Measurements from ENCODE around the gene YIPF2. TPM values are rescaled to one million over a fixed set of nuclear protein-coding genes. Genes with fewer than 3 reads are reported as not detected.

The YIPF2 gene
- total and polyA plus RNA-seq, 9 donors = 23.2 to 37.4 (median 32.2) TPM

DNA sequence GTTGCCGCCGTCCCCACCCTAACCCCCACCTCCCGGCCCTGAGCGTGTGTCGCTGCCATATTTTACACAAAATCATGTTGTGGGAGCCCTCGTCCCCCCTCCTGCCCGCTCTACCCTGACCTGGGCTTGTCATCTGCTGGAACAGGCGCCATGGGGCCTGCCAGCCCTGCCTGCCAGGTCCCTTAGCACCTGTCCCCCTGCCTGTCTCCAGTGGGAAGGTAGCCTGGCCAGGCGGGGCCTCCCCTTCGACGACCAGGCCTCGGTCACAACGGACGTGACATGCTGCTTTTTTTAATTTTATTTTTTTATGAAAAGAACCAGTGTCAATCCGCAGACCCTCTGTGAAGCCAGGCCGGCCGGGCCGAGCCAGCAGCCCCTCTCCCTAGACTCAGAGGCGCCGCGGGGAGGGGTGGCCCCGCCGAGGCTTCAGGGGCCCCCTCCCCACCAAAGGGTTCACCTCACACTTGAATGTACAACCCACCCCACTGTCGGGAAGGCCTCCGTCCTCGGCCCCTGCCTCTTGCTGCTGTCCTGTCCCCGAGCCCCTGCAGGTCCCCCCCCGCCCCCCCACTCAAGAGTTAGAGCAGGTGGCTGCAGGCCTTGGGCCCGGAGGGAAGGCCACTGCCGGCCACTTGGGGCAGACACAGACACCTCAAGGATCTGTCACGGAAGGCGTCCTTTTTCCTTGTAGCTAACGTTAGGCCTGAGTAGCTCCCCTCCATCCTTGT is 6.4 kb downstream of the YIPF2 start:
- WGBS (ENCODE audit: insufficient coverage) = 65% methylated on average over 18 of the region's 33 CpGs
- Histone ChIP-seq H3K4me3 (ENCODE audit: low read length) (no peak overlapping the region), H3K9me3 (replicated peaks; ENCODE audit: control insufficient read depth, low read depth, low read length) (no peaks in the 10 kb centered on the region), H3K27me3 (ENCODE audit: control insufficient read depth, insufficient read depth, low read length) (no peaks in the 10 kb centered on the region), H3K36me3 (ENCODE audit: control insufficient read depth, insufficient read depth, low read length) (peaks cover 82% of the 10 kb centered on the region), H3K27ac (ENCODE audit: low read length) (no peak overlapping the region), H3K4me1 (ENCODE audit: control insufficient read depth, insufficient read depth, low read length) (no peaks in the 10 kb centered on the region)
- peak; percentile 15 for DNase-seq

DNA sequence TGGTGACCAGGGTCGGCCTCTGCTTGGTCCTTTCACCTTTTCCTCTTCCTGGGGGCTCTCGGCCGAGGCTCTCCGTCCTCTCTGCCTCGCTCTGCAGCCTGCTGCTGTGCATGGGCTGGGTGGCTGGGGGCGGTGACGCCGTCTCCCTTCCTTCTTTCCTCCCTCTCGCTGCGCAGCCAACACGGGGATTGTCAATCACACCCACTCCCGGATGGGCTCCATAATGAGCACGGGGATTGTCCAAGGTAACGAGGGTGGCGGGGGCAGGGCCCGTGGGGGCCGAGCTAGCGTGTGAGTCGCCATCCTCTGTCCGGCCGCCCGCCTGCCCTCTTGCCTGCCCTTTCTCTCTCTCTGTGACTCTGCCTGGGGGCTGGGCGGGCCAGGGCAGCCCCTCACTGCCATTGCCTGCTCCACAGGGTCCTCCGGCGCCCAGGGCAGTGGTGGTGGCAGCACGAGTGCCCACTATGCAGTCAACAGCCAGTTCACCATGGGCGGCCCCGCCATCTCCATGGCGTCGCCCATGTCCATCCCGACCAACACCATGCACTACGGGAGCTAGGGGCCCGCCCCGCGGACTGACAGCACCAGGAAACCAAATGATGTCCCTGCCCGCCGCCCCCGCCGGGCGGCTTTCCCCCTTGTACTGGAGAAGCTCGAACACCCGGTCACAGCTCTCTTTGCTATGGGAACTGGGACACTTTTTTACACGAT is 7.1 kb downstream of the YIPF2 start:
- Histone ChIP-seq H3K27me3 (ENCODE audit: control insufficient read depth, insufficient read depth, low read length) (no peaks in the 10 kb centered on the region), H3K36me3 (ENCODE audit: control insufficient read depth, insufficient read depth, low read length) (peaks cover 89% of the 10 kb centered on the region), H3K4me3 (ENCODE audit: low read length) (no peak overlapping the region), H3K4me1 (ENCODE audit: control insufficient read depth, insufficient read depth, low read length) (peaks cover under 1% of the 10 kb centered on the region), H3K9me3 (replicated peaks; ENCODE audit: control insufficient read depth, low read depth, low read length) (no peaks in the 10 kb centered on the region), H3K27ac (ENCODE audit: low read length) (no peak overlapping the region)
- 79% methylated on average over 40 of the region's 43 CpGs for WGBS (ENCODE audit: insufficient coverage)
- DNase-seq = peak; percentile 23

DNA sequence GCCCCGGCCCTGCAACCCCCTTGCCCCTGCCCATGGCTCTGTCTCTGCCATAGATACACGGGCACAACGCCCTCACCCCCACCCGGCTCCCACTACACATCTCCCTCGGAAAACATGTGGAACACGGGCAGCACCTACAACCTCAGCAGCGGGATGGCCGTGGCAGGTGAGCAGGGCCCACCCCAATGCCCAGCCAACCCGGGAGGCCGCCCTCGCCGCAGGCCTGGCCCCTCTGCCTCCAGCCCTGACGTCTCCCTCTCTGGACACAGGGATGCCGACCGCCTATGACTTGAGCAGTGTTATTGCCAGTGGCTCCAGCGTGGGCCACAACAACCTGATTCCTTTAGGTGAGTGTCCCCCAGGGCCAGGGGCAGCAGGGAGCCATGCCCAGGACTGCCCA is 7.7 kb downstream of the YIPF2 start:
- H3K36me3 ChIP-seq (ENCODE audit: control insufficient read depth, insufficient read depth, low read length) = peaks cover 95% of the 10 kb centered on the region
- DNase-seq = peak; percentile 13
- H3K27ac ChIP-seq (ENCODE audit: low read length) = no peak overlapping the region
- H3K9me3 ChIP-seq (replicated peaks; ENCODE audit: control insufficient read depth, low read depth, low read length) = no peaks in the 10 kb centered on the region
- no peak overlapping the region for H3K4me3 ChIP-seq (ENCODE audit: low read length)
- H3K27me3 ChIP-seq (ENCODE audit: control insufficient read depth, insufficient read depth, low read length) = no peaks in the 10 kb centered on the region
- 79% methylated on average over 16 of the region's 16 CpGs for WGBS (ENCODE audit: insufficient coverage)
- peaks cover 6% of the 10 kb centered on the region for H3K4me1 ChIP-seq (ENCODE audit: control insufficient read depth, insufficient read depth, low read length)

DNA sequence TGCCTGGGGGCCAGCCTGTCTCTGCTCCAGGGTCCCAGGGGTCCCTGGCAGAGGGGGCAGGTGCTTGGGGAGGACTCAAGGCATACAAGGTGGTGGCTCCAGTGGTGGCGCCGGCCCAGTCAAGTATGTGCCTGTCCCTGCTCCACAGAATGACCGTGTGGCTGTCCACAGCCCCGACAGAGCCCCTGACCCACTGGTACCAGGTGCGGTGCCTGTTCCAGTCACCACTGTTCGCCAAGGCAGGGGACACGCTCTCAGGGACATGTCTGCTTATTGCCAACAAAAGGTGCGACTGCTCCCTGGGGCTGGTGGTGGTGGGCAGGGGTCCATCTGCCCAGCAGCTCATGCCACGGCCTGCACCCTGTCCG is 8.2 kb downstream of the YIPF2 start:
- H3K27ac ChIP-seq (ENCODE audit: low read length) = no peak overlapping the region
- H3K27me3 ChIP-seq (ENCODE audit: control insufficient read depth, insufficient read depth, low read length) = no peaks in the 10 kb centered on the region
- WGBS (ENCODE audit: insufficient coverage) = 86% methylated on average over 10 of the region's 10 CpGs
- H3K4me1 ChIP-seq (ENCODE audit: control insufficient read depth, insufficient read depth, low read length) = peaks cover 11% of the 10 kb centered on the region
- DNase-seq = peak; percentile 22
- no peaks in the 10 kb centered on the region for H3K9me3 ChIP-seq (replicated peaks; ENCODE audit: control insufficient read depth, low read depth, low read length)
- peaks cover 92% of the 10 kb centered on the region for H3K36me3 ChIP-seq (ENCODE audit: control insufficient read depth, insufficient read depth, low read length)
- no peak overlapping the region for H3K4me3 ChIP-seq (ENCODE audit: low read length)

DNA sequence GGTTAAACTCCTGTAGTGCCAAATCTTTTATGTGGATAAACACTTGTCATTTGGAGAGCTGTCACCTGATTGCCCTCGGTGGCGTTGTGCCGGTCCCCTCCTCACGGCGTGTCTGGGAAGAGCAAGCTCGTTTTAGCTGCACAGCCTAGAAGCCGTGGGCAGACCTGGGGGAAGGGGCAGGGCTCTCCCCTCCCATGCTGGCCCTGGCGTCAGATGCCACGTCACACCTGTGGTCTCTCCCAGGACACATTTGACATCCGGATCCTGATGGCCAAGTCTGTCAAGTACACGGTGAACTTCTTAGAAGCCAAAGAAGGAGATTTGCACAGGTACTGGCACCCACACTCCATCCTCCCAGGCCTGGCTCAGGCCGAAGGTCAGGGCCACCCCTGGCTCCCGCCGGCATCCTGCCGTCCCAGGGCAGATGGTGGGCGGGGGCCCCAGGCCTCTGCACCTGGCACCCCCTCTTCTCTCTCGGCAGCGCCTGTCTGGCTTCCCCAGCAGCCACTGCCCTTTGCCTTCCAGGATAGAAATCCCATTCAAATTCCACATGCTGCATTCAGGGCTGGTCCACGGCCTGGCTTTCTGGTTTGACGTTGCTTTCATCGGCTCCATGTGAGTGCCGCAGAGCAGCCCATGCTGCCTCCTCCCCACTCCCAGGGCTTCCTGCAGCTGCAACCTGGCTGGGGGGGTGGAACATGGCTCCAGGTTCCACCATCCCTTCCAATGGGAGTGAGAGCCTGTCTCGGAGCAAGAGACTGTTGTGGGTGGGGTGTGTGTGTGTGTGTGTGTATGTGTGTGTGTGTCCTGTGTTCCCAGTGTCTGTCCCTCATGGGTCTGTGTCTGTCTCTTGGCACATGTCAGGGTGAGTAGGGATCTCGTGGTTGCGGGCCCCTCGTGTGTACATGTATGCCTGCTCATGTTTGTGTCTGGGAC is 8.8 kb downstream of the YIPF2 start:
- Histone ChIP-seq H3K4me1 (ENCODE audit: control insufficient read depth, insufficient read depth, low read length) (peaks cover 18% of the 10 kb centered on the region), H3K27ac (ENCODE audit: low read length) (no peak overlapping the region), H3K4me3 (ENCODE audit: low read length) (no peak overlapping the region), H3K9me3 (replicated peaks; ENCODE audit: control insufficient read depth, low read depth, low read length) (no peaks in the 10 kb centered on the region), H3K36me3 (ENCODE audit: control insufficient read depth, insufficient read depth, low read length) (peaks cover 89% of the 10 kb centered on the region), H3K27me3 (ENCODE audit: control insufficient read depth, insufficient read depth, low read length) (no peaks in the 10 kb centered on the region)
- WGBS (ENCODE audit: insufficient coverage) = 83% methylated on average over 17 of the region's 26 CpGs
- no peak for DNase-seq

DNA sequence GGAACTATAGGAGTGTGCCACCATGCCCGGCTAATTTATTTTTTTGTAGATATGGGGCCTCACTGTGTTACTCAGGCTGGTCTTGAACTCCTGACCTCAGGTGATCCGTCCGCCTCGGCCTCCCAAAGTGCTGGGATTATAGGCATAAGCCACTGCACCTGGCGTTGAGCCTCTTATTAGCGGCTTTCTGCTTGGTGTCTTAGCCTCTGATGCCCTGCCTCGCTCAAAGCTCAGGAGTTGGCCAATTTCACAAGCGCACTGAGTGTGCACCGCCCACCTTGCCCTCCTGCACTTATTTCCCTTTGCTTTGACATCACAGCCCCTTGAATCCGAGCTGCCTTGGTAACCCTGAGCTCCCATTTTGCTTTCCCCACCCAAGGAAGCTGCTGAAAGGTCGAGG is 10.1 kb downstream of the YIPF2 start:
- no peak overlapping the region for H3K4me3 ChIP-seq (ENCODE audit: low read length)
- no peak for DNase-seq
- no peaks in the 10 kb centered on the region for H3K9me3 ChIP-seq (replicated peaks; ENCODE audit: control insufficient read depth, low read depth, low read length)
- 84% methylated on average over 10 of the region's 11 CpGs for WGBS (ENCODE audit: insufficient coverage)
- no peaks in the 10 kb centered on the region for H3K27me3 ChIP-seq (ENCODE audit: control insufficient read depth, insufficient read depth, low read length)
- peaks cover 85% of the 10 kb centered on the region for H3K36me3 ChIP-seq (ENCODE audit: control insufficient read depth, insufficient read depth, low read length)
- H3K4me1 ChIP-seq (ENCODE audit: control insufficient read depth, insufficient read depth, low read length) = peaks cover 23% of the 10 kb centered on the region
- H3K27ac ChIP-seq (ENCODE audit: low read length) = no peak overlapping the region

DNA sequence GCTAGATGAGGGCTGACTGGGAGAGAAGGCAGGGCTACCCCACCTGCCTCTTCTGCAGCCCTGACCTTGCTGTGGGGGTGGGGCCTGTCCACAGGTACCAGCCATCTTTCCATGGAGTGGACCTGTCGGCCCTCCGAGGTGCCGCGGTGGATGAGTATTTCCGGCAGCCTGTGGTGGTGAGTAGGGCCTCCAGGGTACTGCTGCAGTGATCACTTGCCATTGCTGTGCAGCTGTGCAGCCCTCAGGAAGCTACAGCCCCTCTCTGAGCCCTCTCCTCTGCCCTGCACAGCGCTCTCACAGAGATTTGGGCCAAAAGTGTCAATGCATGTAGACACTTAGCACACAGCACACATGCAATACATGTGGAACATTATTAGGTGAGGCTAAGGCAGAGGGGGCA is 11.8 kb downstream of the YIPF2 start:
- Histone ChIP-seq H3K27ac (ENCODE audit: low read length) (no peak overlapping the region), H3K4me1 (ENCODE audit: control insufficient read depth, insufficient read depth, low read length) (peaks cover 26% of the 10 kb centered on the region), H3K4me3 (ENCODE audit: low read length) (no peak overlapping the region), H3K36me3 (ENCODE audit: control insufficient read depth, insufficient read depth, low read length) (peaks cover 85% of the 10 kb centered on the region), H3K9me3 (replicated peaks; ENCODE audit: control insufficient read depth, low read depth, low read length) (no peaks in the 10 kb centered on the region), H3K27me3 (ENCODE audit: control insufficient read depth, insufficient read depth, low read length) (no peaks in the 10 kb centered on the region)
- 100% methylated on average over 1 of the region's 6 CpGs for WGBS (ENCODE audit: insufficient coverage)
- DNase-seq = no peak

DNA sequence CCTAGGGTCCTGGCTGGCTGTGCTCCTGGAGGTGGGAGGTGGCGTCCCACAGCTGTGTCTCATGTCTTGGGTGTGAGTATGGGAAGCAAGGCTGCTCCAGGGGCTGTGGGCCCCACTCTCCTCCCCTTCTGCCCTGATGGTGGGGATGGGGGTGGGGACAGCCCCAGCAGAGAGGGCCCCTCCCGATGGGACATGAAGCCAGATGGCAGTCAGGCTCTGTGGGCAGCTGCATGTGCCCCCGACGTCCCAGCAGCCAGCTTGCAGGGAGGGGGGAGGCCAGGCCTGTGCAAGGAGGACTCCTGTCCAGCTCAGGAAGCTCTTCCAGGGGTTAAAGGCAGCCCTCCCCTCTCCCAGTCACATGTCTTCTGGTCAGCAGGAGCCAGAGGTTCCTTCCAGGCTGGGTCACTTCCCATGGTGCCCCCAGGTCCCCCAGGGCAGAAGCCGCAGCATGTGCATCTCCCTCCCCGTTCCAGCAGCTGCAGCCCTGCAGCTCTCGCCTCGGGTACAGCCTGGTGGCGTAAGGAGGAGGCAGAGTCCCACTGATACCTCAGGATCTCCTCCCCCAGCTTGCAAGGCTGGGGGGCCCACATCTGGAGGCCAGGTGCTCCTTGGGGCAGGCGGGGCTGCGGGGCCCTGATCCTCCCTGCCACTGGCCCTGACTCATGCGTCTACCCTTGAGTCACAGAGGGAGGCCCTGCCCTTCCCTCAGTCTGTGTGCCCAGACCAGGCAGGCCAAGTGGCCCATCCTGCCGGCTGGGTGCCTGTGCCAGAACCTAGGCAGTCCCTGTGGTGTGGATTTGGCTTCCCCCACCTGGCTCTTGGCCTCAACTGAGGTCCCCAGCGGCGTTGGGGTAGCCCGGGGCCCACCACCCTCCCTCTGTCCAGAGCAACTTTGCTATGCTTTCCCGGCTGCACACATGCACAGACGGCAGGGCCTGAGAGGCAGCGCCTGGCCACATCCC is 13.0 kb downstream of the YIPF2 start:
- 35% methylated on average over 15 of the region's 19 CpGs for WGBS (ENCODE audit: insufficient coverage)
- H3K4me1 ChIP-seq (ENCODE audit: control insufficient read depth, insufficient read depth, low read length) = peaks cover 28% of the 10 kb centered on the region
- no peaks in the 10 kb centered on the region for H3K27me3 ChIP-seq (ENCODE audit: control insufficient read depth, insufficient read depth, low read length)
- H3K36me3 ChIP-seq (ENCODE audit: control insufficient read depth, insufficient read depth, low read length) = peaks cover 80% of the 10 kb centered on the region
- peak; percentile 78 for DNase-seq
- H3K9me3 ChIP-seq (replicated peaks; ENCODE audit: control insufficient read depth, low read depth, low read length) = no peaks in the 10 kb centered on the region
- H3K4me3 ChIP-seq (ENCODE audit: low read length) = no peak overlapping the region
- peak overlapping the region; percentile 77 for H3K27ac ChIP-seq (ENCODE audit: low read length)

DNA sequence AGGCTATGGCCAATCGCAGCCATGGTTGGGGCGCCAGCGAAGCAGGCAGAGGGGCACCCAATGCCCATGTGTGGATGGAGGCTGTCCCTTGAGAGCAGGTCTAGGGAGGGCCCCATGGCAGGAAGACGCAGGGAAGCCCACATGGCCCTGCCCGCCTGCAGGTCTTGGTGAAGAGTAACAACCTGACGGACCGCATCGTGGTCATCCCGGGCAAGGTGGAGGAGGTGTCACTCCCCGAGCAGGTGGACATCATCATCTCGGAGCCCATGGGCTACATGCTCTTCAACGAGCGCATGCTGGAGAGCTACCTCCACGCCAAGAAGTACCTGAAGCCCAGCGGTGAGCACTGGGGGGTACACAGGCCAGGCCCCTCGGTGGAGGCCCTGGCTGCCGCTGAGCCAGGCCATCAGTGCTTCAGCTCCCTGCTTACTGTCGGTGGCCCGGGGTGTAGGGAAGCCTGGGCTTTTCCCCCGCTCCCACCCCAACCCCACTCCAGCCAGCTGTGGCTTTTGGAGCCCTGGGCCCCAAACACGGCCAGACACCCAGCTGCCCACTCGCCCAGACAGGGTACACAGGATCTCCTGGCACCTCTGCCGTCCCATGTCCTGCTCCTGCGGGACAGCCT is 14.6 kb downstream of the YIPF2 start:
- WGBS (ENCODE audit: insufficient coverage) = 93% methylated on average over 20 of the region's 24 CpGs
- no peak overlapping the region for H3K4me3 ChIP-seq (ENCODE audit: low read length)
- no peaks in the 10 kb centered on the region for H3K9me3 ChIP-seq (replicated peaks; ENCODE audit: control insufficient read depth, low read depth, low read length)
- peaks cover 73% of the 10 kb centered on the region for H3K36me3 ChIP-seq (ENCODE audit: control insufficient read depth, insufficient read depth, low read length)
- no peak overlapping the region for H3K27ac ChIP-seq (ENCODE audit: low read length)
- DNase-seq = no peak
- H3K27me3 ChIP-seq (ENCODE audit: control insufficient read depth, insufficient read depth, low read length) = no peaks in the 10 kb centered on the region
- H3K4me1 ChIP-seq (ENCODE audit: control insufficient read depth, insufficient read depth, low read length) = peaks cover 28% of the 10 kb centered on the region

Data from muscle of leg (tissue), 11 donors.